H1 (cell line): ENCODE measurements around the gene IL6R.

Source experiments
- KDM1A ChIP-seq: fragments of 200-600, 300-600 bp; sonication (generic); IDR thresholded peaks from 2 replicates; pipeline ENCODE4 v1.7.1; 2016; ENCODE audit warnings: mild to moderate bottlenecking, low read length, borderline replicate concordance
- POLR2A ChIP-seq, 2 experiments: IDR thresholded peaks; 1 replicate in 1 of 2; 2 replicates in 1 of 2; pipeline ENCODE4 v1.6.1; 2011; ENCODE audit warnings: low read depth in 2 of 2, low read length in 2 of 2, mild to moderate bottlenecking in 2 of 2; ENCODE audit errors: control extremely low read depth in 1 of 2
- TF ChIP-seq, protein P1 (sequence below), 3 experiments: IDR thresholded peaks; 1 replicate in 2 of 3; 2 replicates in 1 of 3; pipeline versions ENCODE4 v1.5.1 to v1.6.1; 2011; ENCODE audit warnings: low read length in 3 of 3, mild to moderate bottlenecking in 3 of 3, inconsistent platforms in 2 of 3, low read depth in 1 of 3, moderate library complexity in 1 of 3; ENCODE audit not compliant: insufficient read depth in 1 of 3; ENCODE audit errors: control extremely low read depth in 1 of 3

DNA sequence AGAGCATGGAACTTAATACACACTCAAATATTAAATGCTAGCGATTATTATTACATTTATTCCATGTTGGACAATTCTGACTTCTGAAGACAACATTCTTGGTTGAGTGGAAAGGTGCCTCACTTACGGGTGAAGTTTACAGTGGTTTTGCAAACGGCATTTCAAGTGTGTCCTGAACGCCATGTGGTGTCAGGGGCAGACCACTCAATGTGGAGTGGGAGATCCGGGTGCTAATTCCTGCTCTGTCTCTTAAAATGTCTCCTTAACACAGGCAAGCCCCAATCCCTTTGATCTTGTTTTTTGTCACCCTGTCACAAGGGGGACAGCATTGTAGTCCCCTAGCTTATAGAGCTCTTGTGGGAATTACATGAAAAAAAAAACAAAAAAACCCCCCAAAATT is 91.2 kb downstream of the IL6R start:
- no peak for TF ChIP-seq KDM1A
- TF ChIP-seq, protein P1, sequence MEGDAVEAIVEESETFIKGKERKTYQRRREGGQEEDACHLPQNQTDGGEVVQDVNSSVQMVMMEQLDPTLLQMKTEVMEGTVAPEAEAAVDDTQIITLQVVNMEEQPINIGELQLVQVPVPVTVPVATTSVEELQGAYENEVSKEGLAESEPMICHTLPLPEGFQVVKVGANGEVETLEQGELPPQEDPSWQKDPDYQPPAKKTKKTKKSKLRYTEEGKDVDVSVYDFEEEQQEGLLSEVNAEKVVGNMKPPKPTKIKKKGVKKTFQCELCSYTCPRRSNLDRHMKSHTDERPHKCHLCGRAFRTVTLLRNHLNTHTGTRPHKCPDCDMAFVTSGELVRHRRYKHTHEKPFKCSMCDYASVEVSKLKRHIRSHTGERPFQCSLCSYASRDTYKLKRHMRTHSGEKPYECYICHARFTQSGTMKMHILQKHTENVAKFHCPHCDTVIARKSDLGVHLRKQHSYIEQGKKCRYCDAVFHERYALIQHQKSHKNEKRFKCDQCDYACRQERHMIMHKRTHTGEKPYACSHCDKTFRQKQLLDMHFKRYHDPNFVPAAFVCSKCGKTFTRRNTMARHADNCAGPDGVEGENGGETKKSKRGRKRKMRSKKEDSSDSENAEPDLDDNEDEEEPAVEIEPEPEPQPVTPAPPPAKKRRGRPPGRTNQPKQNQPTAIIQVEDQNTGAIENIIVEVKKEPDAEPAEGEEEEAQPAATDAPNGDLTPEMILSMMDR (IDR thresholded peaks at IDR 0.05; ENCODE audit: control extremely low read depth in 1 of 3, insufficient read depth in 1 of 3, low read depth in 1 of 3, low read length in 3 of 3) = no peak
- TF ChIP-seq POLR2A (IDR thresholded peaks at IDR 0.05; ENCODE audit: control extremely low read depth in 1 of 2, low read depth in 2 of 2, low read length in 2 of 2) = no peak
